Activated CD4-positive, alpha-beta memory T cell treated with anti-CD3 and anti-CD28 coated beads, Interleukin-2, amount 10 ng/mL, durations not matched to agents 7 days and 5 days (primary cell): ENCODE results near the gene RAB37. TPM values are rescaled to one million over a fixed set of nuclear protein-coding genes. Genes with fewer than 3 reads are reported as not detected.
A peak's percentile ranks its signal among the peaks of the same experiment; 100 is the strongest.

Experiments used
- CTCF ChIA-PET: fragments of 350-600 bp; sonication (Branson Sonifier 250); formaldehyde crosslinking; loops from one replicate; lab custom pipeline; 2021; ENCODE audit warnings: antibody characterized with exemption, inconsistent platforms; lab: Charles Lee
- POLR2A ChIA-PET: fragments of 350-600 bp; sonication (Branson Sonifier 250); formaldehyde crosslinking; loops from one replicate; lab custom pipeline; 2021; ENCODE audit warnings: antibody characterized with exemption; lab: Charles Lee
- DNase-seq: peaks from one replicate; pipeline ENCODE4 v3.0.0-alpha.2; 2020
- H3K27ac Mint-ChIP-seq: one replicate; pipeline ENCODE4 v1.8.0; 2021; ENCODE audit warnings: mild to moderate bottlenecking, mixed read lengths
- H3K27me3 Mint-ChIP-seq: one replicate; pipeline ENCODE4 v1.8.0; 2021; ENCODE audit warnings: mixed read lengths
- H3K36me3 Mint-ChIP-seq: one replicate; pipeline ENCODE4 v1.8.0; 2021; ENCODE audit warnings: low read depth, mixed read lengths
- H3K4me1 Mint-ChIP-seq: one replicate; pipeline ENCODE4 v1.8.0; 2021; ENCODE audit warnings: mixed read lengths
- H3K4me3 Mint-ChIP-seq: one replicate; pipeline ENCODE4 v1.8.0; 2021; ENCODE audit warnings: mild to moderate bottlenecking, mixed read lengths
- H3K9me3 Mint-ChIP-seq: one replicate; pipeline ENCODE4 v1.8.0; 2021; ENCODE audit warnings: mixed read lengths
- total RNA-seq, 2 experiments: library from RNA; stranded (reverse); gene quantifications; one replicate each; pipeline ENCODE4 v1.2.3, GENCODE V29; 2021

Gene RAB37, protein sequence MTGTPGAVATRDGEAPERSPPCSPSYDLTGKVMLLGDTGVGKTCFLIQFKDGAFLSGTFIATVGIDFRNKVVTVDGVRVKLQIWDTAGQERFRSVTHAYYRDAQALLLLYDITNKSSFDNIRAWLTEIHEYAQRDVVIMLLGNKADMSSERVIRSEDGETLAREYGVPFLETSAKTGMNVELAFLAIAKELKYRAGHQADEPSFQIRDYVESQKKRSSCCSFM
- total RNA-seq, result 10 to 100 TPM; 56.1 to 58.5 TPM

DNA sequence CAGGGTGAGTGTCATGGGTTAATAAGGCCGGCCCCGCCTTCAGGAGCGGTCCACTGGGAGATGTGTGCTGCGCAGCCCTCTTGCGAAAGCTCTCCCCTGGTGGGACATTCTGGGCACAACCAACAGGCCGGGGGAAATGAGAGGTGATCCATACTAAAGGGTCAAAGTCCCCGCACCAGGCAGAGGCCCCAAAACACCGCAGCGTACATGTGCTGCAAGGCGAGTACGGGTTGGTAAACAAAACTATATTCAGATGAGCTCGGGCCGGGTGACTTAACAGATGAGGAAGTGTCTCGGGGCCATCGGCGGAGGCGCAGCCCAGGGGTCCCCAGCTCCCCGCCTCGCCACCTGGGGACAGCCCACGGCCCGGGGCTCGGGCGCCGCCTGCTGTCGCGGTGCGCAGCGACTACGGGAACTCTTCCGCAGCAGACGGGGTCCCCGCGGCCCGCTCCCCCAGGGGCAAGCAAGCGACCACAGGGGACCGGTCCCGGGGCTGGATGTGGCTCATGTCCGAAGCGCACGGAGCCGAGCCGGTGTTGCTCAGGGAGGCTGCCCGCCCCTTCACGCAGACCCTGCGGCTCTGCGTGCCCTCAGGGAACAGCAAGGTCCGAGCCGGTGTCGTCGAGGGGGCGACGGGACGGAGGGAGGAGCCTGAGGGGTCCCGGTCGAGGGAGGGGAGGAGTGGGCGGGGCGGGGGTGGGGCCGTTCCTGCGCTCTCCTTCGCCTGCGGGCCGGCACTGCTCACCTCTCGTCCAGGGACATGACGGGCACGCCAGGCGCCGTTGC lies at the start of gene RAB37:
Gene RAB37 (plus strand): TSS at position 744 of the 786 bp plus-strand sequence. CDS start 17 bp downstream, at position 761.
- CTCF ChIA-PET, result interaction anchor here (0.6 to 6.2 kb wide), 36 partner anchors 10 to 271 kb away, joined by 3 to 255 read pairs (median 4); partner anchors contain the start of genes CD300A, CD300H, NAT9 and NHERF1
- Mint-ChIP-seq H3K27ac (peak within 1 kb of the TSS; percentile 89), H3K4me3 (peak within 1 kb of the TSS; percentile 87), H3K27me3 (peaks cover 5% of the 10 kb centered on the region), H3K9me3 (no peaks in the 10 kb centered on the region), H3K4me1 (peaks cover 53% of the 10 kb centered on the region), H3K36me3 (peaks cover 9% of the 10 kb centered on the region)
- peak; percentile 55 for DNase-seq
- POLR2A ChIA-PET, result interaction anchor here (0.6 to 4.6 kb wide), 14 partner anchors 10 to 82 kb away, joined by 3 to 44 read pairs (median 5); partner anchors contain the start of gene NAT9

DNA sequence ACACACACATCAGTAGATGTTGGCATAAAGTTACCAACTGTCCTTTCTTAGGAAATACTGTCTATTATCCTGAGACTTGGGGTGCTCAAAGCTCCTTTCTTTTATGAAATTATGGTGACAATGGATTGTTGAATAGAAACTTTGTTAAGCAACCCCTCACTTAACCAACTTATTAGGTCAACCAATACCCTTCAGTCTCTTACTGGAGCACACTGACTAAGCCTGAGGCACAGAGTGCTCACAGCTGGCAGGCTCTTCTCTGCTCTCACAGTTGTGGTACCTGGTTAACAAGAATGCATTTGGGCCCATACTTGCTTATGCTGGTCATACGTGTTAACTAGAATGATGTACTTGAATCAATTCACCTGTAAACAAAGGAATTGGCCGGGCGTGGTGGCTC lies 49.2 kb upstream of the RAB37 start:
- no peaks in the 10 kb centered on the region for H3K9me3 Mint-ChIP-seq
- H3K27ac Mint-ChIP-seq, result no peak overlapping the region
- ChIA-PET CTCF (interaction anchor here (4.2 kb wide), 1 partner anchor 49 kb away, joined by 16 read pairs; the partner anchor contains the start of gene RAB37), POLR2A (no interaction called here)
- H3K36me3 Mint-ChIP-seq, result no peaks in the 10 kb centered on the region
- no peak for DNase-seq
- no peak overlapping the region for H3K4me3 Mint-ChIP-seq
- peaks cover 32% of the 10 kb centered on the region for H3K27me3 Mint-ChIP-seq
- H3K4me1 Mint-ChIP-seq, result peaks cover 26% of the 10 kb centered on the region

DNA sequence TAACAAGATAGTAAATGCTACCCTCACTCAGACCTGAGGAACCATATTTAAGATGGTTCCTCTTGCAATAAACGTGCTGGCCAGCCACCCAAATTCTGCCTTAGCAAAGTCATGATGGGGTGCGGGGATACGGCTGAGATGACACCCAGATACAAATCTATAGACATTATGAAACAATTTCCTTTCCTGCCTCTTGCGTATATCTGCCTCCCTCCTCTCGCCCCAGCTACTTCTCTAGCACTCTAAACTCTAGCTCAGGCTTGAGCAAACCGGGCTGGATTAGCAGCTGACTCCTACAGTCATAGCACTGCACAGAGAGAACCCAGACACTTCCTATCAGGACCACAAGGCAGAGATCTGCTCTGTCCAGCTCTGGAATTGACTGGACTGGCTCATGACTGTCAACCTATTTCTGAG lies 46.6 kb upstream of the RAB37 start:
- no peak overlapping the region for H3K4me3 Mint-ChIP-seq
- ChIA-PET POLR2A (interaction anchor here (1.2 kb wide), 1 partner anchor 48 kb away, joined by 3 read pairs; no protein-coding TSS in a partner anchor), CTCF (interaction anchor here (3.0 kb wide), 1 partner anchor 33 kb away, joined by 15 read pairs; no protein-coding TSS in a partner anchor)
- H3K4me1 Mint-ChIP-seq, result peaks cover 26% of the 10 kb centered on the region
- H3K27me3 Mint-ChIP-seq, result peaks cover 36% of the 10 kb centered on the region
- no peak overlapping the region for H3K27ac Mint-ChIP-seq
- H3K36me3 Mint-ChIP-seq, result no peaks in the 10 kb centered on the region
- no peak for DNase-seq
- H3K9me3 Mint-ChIP-seq, result peaks cover 6% of the 10 kb centered on the region

DNA sequence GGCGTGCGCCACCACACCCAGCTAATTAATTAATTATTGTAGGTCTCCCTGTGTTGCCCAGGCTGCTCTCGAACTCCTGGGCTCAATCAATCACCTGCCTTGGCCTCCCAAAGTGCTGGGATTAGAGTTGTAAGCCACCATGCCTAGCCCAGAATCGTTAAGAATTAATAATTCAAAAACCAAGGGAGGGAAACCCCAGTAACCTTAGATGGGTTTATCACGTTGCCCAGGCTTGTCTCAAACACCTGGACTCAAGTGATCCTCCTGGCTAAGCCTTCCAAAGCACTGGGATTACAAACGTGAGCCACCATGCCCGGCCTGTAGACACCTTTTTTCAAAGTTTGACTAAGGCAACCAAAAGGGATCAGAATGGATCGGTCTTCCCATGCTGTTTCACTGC lies 45.9 kb upstream of the RAB37 start:
- Mint-ChIP-seq H3K4me1 (peaks cover 26% of the 10 kb centered on the region), H3K9me3 (peaks cover 6% of the 10 kb centered on the region), H3K27me3 (peaks cover 29% of the 10 kb centered on the region), H3K4me3 (no peak overlapping the region), H3K36me3 (no peaks in the 10 kb centered on the region), H3K27ac (no peak overlapping the region)
- ChIA-PET POLR2A (no interaction called here), CTCF (interaction anchor here (3.0 kb wide), 1 partner anchor 34 kb away, joined by 15 read pairs; no protein-coding TSS in a partner anchor)
- no peak for DNase-seq

DNA sequence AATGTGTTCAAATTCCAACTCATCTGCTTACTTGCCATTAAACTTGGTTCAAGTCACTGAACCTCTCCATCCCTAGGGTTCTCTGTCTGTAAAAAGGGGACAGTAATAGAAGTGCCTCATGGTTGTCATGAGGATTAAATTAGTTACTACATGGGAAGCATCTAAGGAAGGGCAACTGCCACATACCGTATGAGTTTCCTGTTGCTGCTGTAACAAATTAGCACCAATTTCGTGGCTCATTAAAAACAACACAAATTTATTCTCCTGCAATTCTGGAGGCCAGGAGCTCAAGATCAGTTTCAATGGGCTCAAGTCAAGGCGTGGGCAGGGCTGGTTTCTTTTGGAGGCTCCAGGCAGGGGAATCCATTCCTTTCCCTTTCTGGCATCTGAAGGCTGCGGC lies 43.0 kb upstream of the RAB37 start:
- no peak overlapping the region for H3K4me3 Mint-ChIP-seq
- no peak overlapping the region for H3K27ac Mint-ChIP-seq
- ChIA-PET POLR2A (no interaction called here), CTCF (no interaction called here)
- peaks cover 15% of the 10 kb centered on the region for H3K4me1 Mint-ChIP-seq
- H3K36me3 Mint-ChIP-seq, result no peaks in the 10 kb centered on the region
- peaks cover 32% of the 10 kb centered on the region for H3K27me3 Mint-ChIP-seq
- H3K9me3 Mint-ChIP-seq, result peaks cover 6% of the 10 kb centered on the region
- DNase-seq, result no peak

DNA sequence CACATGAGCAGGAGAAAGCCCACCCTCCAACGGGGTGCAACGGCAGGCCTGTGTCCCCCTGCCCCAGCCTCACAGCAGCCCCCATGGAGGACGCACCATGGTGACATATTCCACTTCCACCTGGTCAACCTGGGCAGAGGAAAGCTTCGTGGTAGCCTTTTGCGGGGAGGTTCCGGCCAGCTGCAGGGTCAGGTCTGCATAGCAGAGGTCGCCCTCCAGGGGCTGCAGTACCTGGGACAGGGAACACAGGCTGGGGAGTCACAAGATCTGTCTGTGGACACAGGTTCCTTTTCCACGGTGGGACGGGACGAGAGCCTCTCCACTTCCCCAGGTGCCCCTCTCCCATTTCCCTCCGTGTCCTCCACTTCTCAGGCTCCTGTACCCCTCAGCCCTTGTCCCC lies 41.4 kb upstream of the RAB37 start:
- Mint-ChIP-seq H3K36me3 (no peaks in the 10 kb centered on the region), H3K4me3 (no peak overlapping the region), H3K4me1 (peaks cover 2% of the 10 kb centered on the region), H3K27me3 (peaks cover 33% of the 10 kb centered on the region), H3K27ac (no peak overlapping the region), H3K9me3 (peaks cover 6% of the 10 kb centered on the region)
- DNase-seq, result no peak
- ChIA-PET POLR2A (no interaction called here), CTCF (no interaction called here)

DNA sequence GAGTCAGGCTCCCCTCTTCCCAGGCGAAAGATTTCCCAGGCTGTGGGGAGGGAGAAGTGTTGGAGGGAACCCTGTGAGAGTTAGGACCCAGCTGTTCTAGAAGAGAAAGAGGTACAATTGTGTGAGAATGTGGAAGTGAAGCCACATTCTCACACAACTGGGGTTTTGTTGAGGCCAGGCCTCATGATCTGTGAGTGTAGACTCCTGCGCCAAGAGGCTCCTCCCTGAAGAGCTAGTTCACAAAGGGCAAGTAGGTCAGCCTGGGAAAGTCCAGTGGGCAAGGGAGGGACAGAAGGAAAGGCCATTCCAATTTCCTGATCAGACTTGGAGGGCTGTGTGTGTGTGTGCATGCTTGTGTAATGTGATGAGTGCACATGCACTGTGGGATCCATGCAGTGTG lies 39.5 kb upstream of the RAB37 start:
- POLR2A ChIA-PET, result no interaction called here
- H3K27me3 Mint-ChIP-seq, result peaks cover 38% of the 10 kb centered on the region
- no peak overlapping the region for H3K27ac Mint-ChIP-seq
- no peaks in the 10 kb centered on the region for H3K36me3 Mint-ChIP-seq
- H3K9me3 Mint-ChIP-seq, result peaks cover 6% of the 10 kb centered on the region
- H3K4me1 Mint-ChIP-seq, result no peaks in the 10 kb centered on the region
- no peak overlapping the region for H3K4me3 Mint-ChIP-seq
- CTCF ChIA-PET, result no interaction called here
- no peak for DNase-seq

DNA sequence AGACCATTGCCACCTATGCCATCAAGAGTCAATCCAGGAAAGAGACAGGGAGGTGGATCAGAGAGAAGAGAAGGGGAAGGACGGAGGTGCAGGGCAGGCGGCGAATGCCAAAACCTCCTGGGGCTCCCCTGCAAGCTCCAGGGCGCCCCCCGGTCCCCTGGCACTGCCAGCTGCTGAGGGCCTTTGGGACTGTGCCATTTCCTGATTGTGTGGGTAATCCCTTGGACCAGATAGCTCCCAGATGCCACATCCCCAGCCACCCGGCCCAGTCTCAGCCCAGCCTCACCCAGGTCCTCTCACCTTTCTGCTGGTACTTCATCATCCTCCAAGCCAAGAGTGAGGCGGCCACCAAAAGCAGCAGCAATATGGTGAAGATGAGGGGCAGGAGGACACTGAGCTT lies 39.0 kb upstream of the RAB37 start:
- H3K9me3 Mint-ChIP-seq, result peaks cover 6% of the 10 kb centered on the region
- H3K36me3 Mint-ChIP-seq, result no peaks in the 10 kb centered on the region
- no peak overlapping the region for H3K27ac Mint-ChIP-seq
- ChIA-PET POLR2A (no interaction called here), CTCF (no interaction called here)
- no peaks in the 10 kb centered on the region for H3K4me1 Mint-ChIP-seq
- H3K4me3 Mint-ChIP-seq, result no peak overlapping the region
- DNase-seq, result no peak
- H3K27me3 Mint-ChIP-seq, result peaks cover 37% of the 10 kb centered on the region

DNA sequence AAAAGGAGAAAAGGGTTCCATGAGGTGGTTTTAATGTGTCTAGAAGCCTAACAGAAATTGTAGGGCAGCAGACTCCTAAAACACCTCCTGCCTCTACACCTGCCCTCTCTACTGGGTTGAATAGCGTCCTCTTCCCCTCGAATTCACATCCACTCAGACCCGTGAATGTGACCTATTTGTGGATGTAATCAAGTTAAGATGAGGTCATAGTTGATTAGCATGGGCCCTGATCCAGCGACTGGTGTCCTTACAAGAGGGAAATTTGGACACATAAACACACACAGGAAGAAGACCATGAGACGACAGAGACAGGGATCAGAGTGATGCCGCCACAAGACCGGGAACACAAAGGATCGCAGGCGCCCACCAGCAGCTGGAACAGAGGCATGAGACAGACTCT lies 37.8 kb upstream of the RAB37 start:
- no peak for DNase-seq
- no peak overlapping the region for H3K4me3 Mint-ChIP-seq
- CTCF ChIA-PET, result no interaction called here
- no peak overlapping the region for H3K27ac Mint-ChIP-seq
- POLR2A ChIA-PET, result no interaction called here
- peaks cover 30% of the 10 kb centered on the region for H3K27me3 Mint-ChIP-seq
- H3K36me3 Mint-ChIP-seq, result no peaks in the 10 kb centered on the region
- peaks cover 3% of the 10 kb centered on the region for H3K9me3 Mint-ChIP-seq
- H3K4me1 Mint-ChIP-seq, result no peaks in the 10 kb centered on the region

DNA sequence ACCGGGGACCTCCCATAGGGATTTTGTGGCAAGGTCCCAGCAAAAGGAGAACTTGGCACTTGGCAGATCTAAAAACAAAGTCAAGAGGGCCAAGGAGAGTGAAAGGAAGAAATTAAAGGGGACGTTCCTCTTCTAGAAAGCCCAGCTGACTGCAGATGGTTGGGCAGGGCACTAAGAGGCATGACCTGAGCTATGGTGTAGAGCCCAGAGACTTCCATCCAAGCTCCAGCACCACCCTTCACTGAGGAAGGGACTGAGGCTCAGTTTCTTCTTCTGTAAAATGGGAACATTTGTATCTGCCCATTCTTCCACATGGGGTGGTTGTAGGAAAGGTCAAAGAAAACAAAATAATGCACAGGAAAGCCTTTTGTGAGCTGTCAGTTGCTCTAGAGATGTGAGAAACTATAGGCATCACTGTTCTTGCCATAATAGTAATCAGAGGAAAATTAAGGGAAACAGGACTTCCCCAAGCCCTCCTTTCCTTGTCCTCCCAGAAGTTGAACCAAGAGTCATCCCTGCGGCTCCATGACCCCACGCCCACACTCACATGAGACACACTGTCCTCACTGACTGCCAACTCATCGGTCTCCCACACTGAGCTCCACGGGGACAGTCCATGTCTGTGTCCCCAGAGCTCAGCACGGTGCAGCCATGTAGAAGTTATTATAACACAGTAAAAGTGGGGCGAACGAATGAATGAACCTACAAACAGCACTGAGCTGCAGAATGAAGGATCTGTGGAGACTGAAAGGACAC lies 34.8 kb upstream of the RAB37 start:
- DNase-seq, result no peak
- Mint-ChIP-seq H3K36me3 (no peaks in the 10 kb centered on the region), H3K27me3 (peaks cover 39% of the 10 kb centered on the region), H3K4me3 (no peak overlapping the region), H3K9me3 (no peaks in the 10 kb centered on the region), H3K27ac (no peak overlapping the region), H3K4me1 (no peaks in the 10 kb centered on the region)
- ChIA-PET POLR2A (no interaction called here), CTCF (interaction anchor here (1.0 to 1.5 kb wide), 3 partner anchors 13 to 136 kb away, joined by 3 to 7 read pairs (median 4); no protein-coding TSS in a partner anchor)

DNA sequence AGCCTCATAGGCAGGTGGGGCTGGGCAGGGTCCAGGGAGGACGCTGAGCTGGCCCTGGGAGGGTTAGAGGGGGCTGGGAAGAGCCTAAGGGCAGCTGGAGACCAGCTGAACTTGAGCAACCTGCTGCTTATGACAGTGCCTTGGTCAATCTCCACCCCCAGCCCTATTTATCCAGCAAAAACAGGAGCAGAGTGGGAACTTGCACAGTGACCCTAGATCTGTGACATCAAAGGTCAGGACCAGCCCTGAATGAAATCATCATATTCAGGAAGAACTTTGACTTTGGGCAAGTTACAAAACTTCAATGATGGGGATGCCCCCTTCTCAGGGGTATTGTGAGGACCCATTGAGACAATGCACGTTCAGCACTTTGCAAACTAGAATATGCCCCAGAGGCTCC lies 33.7 kb upstream of the RAB37 start:
- no peak overlapping the region for H3K27ac Mint-ChIP-seq
- H3K4me1 Mint-ChIP-seq, result no peaks in the 10 kb centered on the region
- ChIA-PET CTCF (no interaction called here), POLR2A (no interaction called here)
- peaks cover 34% of the 10 kb centered on the region for H3K27me3 Mint-ChIP-seq
- H3K4me3 Mint-ChIP-seq, result no peak overlapping the region
- no peaks in the 10 kb centered on the region for H3K36me3 Mint-ChIP-seq
- H3K9me3 Mint-ChIP-seq, result no peaks in the 10 kb centered on the region
- DNase-seq, result no peak

DNA sequence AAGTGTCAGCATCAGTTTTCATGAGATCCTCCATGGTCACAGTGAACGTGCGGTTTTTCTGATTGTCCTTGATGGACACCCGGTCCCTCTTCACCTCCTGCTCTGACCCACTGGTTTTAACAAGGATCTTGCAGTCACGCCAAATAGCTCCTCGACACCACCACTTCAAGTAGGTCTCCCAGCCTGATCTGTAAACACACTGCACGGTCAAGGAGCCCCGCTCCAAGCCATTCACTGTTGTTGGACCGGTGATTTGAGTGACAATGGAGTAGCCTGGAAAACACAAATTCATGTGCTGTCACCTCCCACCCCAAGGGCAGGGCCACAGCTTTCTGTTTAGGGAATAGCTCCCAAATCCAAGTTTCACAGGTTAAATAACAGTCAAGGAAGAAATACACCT lies 32.5 kb upstream of the RAB37 start:
- Mint-ChIP-seq H3K36me3 (no peaks in the 10 kb centered on the region), H3K27me3 (peaks cover 31% of the 10 kb centered on the region), H3K4me1 (no peaks in the 10 kb centered on the region), H3K4me3 (no peak overlapping the region), H3K9me3 (no peaks in the 10 kb centered on the region), H3K27ac (no peak overlapping the region)
- DNase-seq, result no peak
- ChIA-PET CTCF (interaction anchor here (1.2 kb wide), 1 partner anchor 101 kb away, joined by 4 read pairs; no protein-coding TSS in a partner anchor), POLR2A (no interaction called here)
